Astrocyte (in vitro differentiated cells and primary cell): Measurements from ENCODE around the gene FUT4. TPM values are rescaled to one million over a fixed set of nuclear protein-coding genes. Genes with fewer than 3 reads are reported as not detected.
A peak's percentile ranks its signal among the peaks of the same experiment; 100 is the strongest.

Experiments
- DNase-seq: peaks from one replicate; pipeline ENCODE4 v3.0.0-alpha.2; 2010; ENCODE audit warnings: low read depth
- FAIRE-seq: peaks from 2 replicates; lab custom pipeline; 2011; peaks lifted over from hg19 to GRCh38; lab: Jason Lieb, UNC
- H2AFZ ChIP-seq: 2 replicates; pipeline ENCODE4 v1.6.0; 2012; ENCODE audit warnings: low read depth, low read length, inconsistent platforms
- H3K27ac ChIP-seq: 2 replicates; pipeline ENCODE4 v1.5.1; 2011; ENCODE audit warnings: low read depth, low read length, inconsistent platforms
- H3K27me3 ChIP-seq: 2 replicates; pipeline ENCODE4 v1.6.0; 2011; ENCODE audit warnings: low read length, inconsistent platforms; ENCODE audit not compliant: insufficient read depth
- H3K36me3 ChIP-seq: 2 replicates; pipeline ENCODE4 v1.5.1; 2011; ENCODE audit warnings: low read length, inconsistent platforms; ENCODE audit not compliant: insufficient read depth
- H3K4me1 ChIP-seq: 2 replicates; pipeline ENCODE4 v1.5.1; 2011; ENCODE audit warnings: low read length, inconsistent platforms; ENCODE audit not compliant: insufficient read depth
- H3K4me2 ChIP-seq: 2 replicates; pipeline ENCODE4 v1.6.0; 2012; ENCODE audit warnings: low read length, inconsistent platforms
- H3K4me3 ChIP-seq: 2 replicates; pipeline ENCODE4 v1.5.1; 2011; ENCODE audit warnings: low read depth, mild to moderate bottlenecking, low read length, inconsistent platforms; ENCODE audit not compliant: insufficient read depth
- H3K79me2 ChIP-seq: 2 replicates; pipeline ENCODE4 v1.6.0; 2012; ENCODE audit warnings: mild to moderate bottlenecking, low read length, inconsistent platforms; ENCODE audit not compliant: insufficient read depth
- H3K9ac ChIP-seq: 2 replicates; pipeline ENCODE4 v1.6.0; 2012; ENCODE audit warnings: mild to moderate bottlenecking, low read length, inconsistent platforms
- H3K9me3 ChIP-seq: 2 replicates; pipeline ENCODE4 v1.5.1; 2012; ENCODE audit warnings: low read depth, mild to moderate bottlenecking, low read length, inconsistent platforms; ENCODE audit not compliant: insufficient read depth
- H4K20me1 ChIP-seq: 2 replicates; pipeline ENCODE4 v1.6.0; 2012; ENCODE audit warnings: low read length, inconsistent platforms; ENCODE audit not compliant: insufficient read depth
- H3K27ac Mint-ChIP-seq: one replicate; pipeline ENCODE4 v1.8.0; 2021; ENCODE audit warnings: mild to moderate bottlenecking, mixed read lengths; ENCODE audit not compliant: unreplicated experiment
- H3K27me3 Mint-ChIP-seq: one replicate; pipeline ENCODE4 v1.8.0; 2021; ENCODE audit warnings: low read depth, mixed read lengths; ENCODE audit not compliant: unreplicated experiment
- H3K36me3 Mint-ChIP-seq: one replicate; pipeline ENCODE4 v1.8.0; 2021; ENCODE audit warnings: low read depth, mixed read lengths; ENCODE audit not compliant: unreplicated experiment
- H3K4me1 Mint-ChIP-seq: one replicate; pipeline ENCODE4 v1.8.0; 2021; ENCODE audit warnings: low read depth, mixed read lengths; ENCODE audit not compliant: unreplicated experiment
- H3K4me3 Mint-ChIP-seq: one replicate; pipeline ENCODE4 v1.8.0; 2021; ENCODE audit warnings: mild to moderate bottlenecking, moderate library complexity, mixed read lengths; ENCODE audit not compliant: unreplicated experiment
- H3K9me3 Mint-ChIP-seq: one replicate; pipeline ENCODE4 v1.8.0; 2021; ENCODE audit warnings: mild to moderate bottlenecking, mixed read lengths; ENCODE audit not compliant: unreplicated experiment
- EZH2 ChIP-seq: IDR thresholded peaks from 2 replicates; pipeline ENCODE4 v1.6.1; 2012; ENCODE audit warnings: mild to moderate bottlenecking, low read length, inconsistent platforms; ENCODE audit not compliant: insufficient read depth
- total RNA-seq: library from RNA; stranded (reverse); gene quantifications from 2 replicates; pipeline ENCODE4 v1.2.1, GENCODE V29; 2021
- TF ChIP-seq, protein P1 (sequence below): IDR thresholded peaks from 2 replicates; pipeline ENCODE4 v1.5.1; 2011; ENCODE audit warnings: low read depth, mild to moderate bottlenecking, inconsistent platforms, low read length, moderate library complexity; ENCODE audit not compliant: insufficient read depth

FUT4 gene
- total RNA-seq, 1 donor from 2014 or later: 3.5 TPM

GRCh38 chr11:94583213-94583865 lies 39.6 kb downstream of the FUT4 start:
- no peaks in the 10 kb centered on the region for H3K79me2 ChIP-seq
- H3K4me2 ChIP-seq: no peak overlapping the region
- H3K9ac ChIP-seq: no peak overlapping the region
- no peak for TF ChIP-seq EZH2
- TF ChIP-seq, protein P1, sequence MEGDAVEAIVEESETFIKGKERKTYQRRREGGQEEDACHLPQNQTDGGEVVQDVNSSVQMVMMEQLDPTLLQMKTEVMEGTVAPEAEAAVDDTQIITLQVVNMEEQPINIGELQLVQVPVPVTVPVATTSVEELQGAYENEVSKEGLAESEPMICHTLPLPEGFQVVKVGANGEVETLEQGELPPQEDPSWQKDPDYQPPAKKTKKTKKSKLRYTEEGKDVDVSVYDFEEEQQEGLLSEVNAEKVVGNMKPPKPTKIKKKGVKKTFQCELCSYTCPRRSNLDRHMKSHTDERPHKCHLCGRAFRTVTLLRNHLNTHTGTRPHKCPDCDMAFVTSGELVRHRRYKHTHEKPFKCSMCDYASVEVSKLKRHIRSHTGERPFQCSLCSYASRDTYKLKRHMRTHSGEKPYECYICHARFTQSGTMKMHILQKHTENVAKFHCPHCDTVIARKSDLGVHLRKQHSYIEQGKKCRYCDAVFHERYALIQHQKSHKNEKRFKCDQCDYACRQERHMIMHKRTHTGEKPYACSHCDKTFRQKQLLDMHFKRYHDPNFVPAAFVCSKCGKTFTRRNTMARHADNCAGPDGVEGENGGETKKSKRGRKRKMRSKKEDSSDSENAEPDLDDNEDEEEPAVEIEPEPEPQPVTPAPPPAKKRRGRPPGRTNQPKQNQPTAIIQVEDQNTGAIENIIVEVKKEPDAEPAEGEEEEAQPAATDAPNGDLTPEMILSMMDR: no peak
- no peak for DNase-seq
- Mint-ChIP-seq H3K27ac (no peak overlapping the region), H3K27me3 (peaks cover 3% of the 10 kb centered on the region), H3K4me1 (peaks cover 7% of the 10 kb centered on the region), H3K36me3 (peaks cover 1% of the 10 kb centered on the region), H3K4me3 (no peak overlapping the region), H3K9me3 (no peaks in the 10 kb centered on the region)
- no peak overlapping the region for H3K27ac ChIP-seq
- H3K4me3 ChIP-seq: no peak overlapping the region
- no peak overlapping the region for H2AFZ ChIP-seq
- no peaks in the 10 kb centered on the region for H3K4me1 ChIP-seq
- H3K27me3 ChIP-seq: no peaks in the 10 kb centered on the region
- no peaks in the 10 kb centered on the region for H3K36me3 ChIP-seq
- H4K20me1 ChIP-seq: no peaks in the 10 kb centered on the region
- FAIRE-seq: no peak
- no peaks in the 10 kb centered on the region for H3K9me3 ChIP-seq

- peak overlapping the region; percentile 43 for H2AFZ ChIP-seq
- H3K4me1 Mint-ChIP-seq: peaks cover 7% of the 10 kb centered on the region
These were observed 40.3 kb downstream of the FUT4 start for GRCh38 chr11:94583866-94584500.

More at GRCh38 chr11:94583866-94584500, 40.3 kb downstream of the FUT4 start:
- no peaks in the 10 kb centered on the region for H3K9me3 Mint-ChIP-seq
- Histone ChIP-seq H3K4me3 (no peak overlapping the region), H3K9me3 (no peaks in the 10 kb centered on the region), H3K79me2 (no peaks in the 10 kb centered on the region), H4K20me1 (no peaks in the 10 kb centered on the region), H3K27ac (no peak overlapping the region), H3K4me1 (no peaks in the 10 kb centered on the region), H3K27me3 (no peaks in the 10 kb centered on the region), H3K9ac (no peak overlapping the region), H3K36me3 (no peaks in the 10 kb centered on the region), H3K4me2 (no peak overlapping the region)
- H3K27ac Mint-ChIP-seq: peak overlapping the region; percentile 2
- DNase-seq (no peak), FAIRE-seq (no peak)
- peaks cover 3% of the 10 kb centered on the region for H3K27me3 Mint-ChIP-seq
- H3K4me3 Mint-ChIP-seq: no peak overlapping the region
- TF ChIP-seq EZH2: no peak
- TF ChIP-seq, protein P1: no peak
- H3K36me3 Mint-ChIP-seq: peaks cover 1% of the 10 kb centered on the region
